Measurements from ENCODE around the gene TPRA1.

The TPRA1 gene

GRCh38 chr3:127545216-127545615 lies 45.3 kb downstream of the TPRA1 start:
- no peak overlapping the region for H3K4me3 ChIP-seq (ENCODE audit: low read length)
- no peak for TF ChIP-seq CTCF (conservative IDR thresholded peaks at IDR 0.05; ENCODE audit: low read length)
- DNase-seq (ENCODE audit: low read depth): no peak

GRCh38 chr3:127544803-127545201 lies 45.7 kb downstream of the TPRA1 start:
- H3K4me3 ChIP-seq (ENCODE audit: low read length): no peak overlapping the region
- DNase-seq (ENCODE audit: low read depth): no peak
- TF ChIP-seq CTCF (conservative IDR thresholded peaks at IDR 0.05; ENCODE audit: low read length): no peak

- no peak overlapping the region for H3K4me3 ChIP-seq (ENCODE audit: low read length)
- DNase-seq (ENCODE audit: low read depth): peak; percentile 57
- peak; percentile 74 for TF ChIP-seq CTCF (conservative IDR thresholded peaks at IDR 0.05; ENCODE audit: low read length)
Observed at GRCh38 chr3:127544192-127544802, 46.2 kb downstream of the TPRA1 start.

GRCh38 chr3:127543441-127543840 lies 47.1 kb downstream of the TPRA1 start:
- no peak for TF ChIP-seq CTCF (conservative IDR thresholded peaks at IDR 0.05; ENCODE audit: low read length)
- H3K4me3 ChIP-seq (ENCODE audit: low read length): no peak overlapping the region
- DNase-seq (ENCODE audit: low read depth): no peak

- H3K4me3 ChIP-seq (ENCODE audit: low read length): no peak overlapping the region
- TF ChIP-seq CTCF (conservative IDR thresholded peaks at IDR 0.05; ENCODE audit: low read length): no peak
- no peak for DNase-seq (ENCODE audit: low read depth)
Observed at GRCh38 chr3:127542441-127542952, 48.0 kb downstream of the TPRA1 start.

DNA sequence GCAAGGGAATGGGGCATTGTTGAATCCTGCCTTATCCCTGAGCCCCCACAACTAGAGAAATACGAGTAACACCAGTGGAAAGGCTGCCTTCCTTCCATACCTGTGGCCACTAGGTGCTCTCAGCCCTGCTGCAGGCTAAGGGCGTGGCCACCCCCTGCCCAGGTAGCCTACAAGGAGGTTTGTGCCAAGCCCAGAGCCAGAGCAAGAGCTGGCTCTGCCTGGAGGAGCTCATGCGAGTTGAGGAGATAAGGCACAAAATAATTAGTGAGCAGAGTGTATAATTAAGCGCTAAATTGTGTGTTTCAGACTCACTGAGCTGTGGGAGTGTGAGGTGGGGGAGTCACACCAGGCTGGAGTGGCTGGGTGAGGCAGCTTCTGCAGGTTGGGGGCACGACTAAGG lies 49.2 kb downstream of the TPRA1 start:
- DNase-seq (ENCODE audit: low read depth): no peak
- H3K4me3 ChIP-seq (ENCODE audit: low read length): no peak overlapping the region
- TF ChIP-seq CTCF (conservative IDR thresholded peaks at IDR 0.05; ENCODE audit: low read length): no peak

GRCh38 chr3:127539366-127540060 lies 51.0 kb downstream of the TPRA1 start:
- no peak for DNase-seq (ENCODE audit: low read depth)
- no peak overlapping the region for H3K4me3 ChIP-seq (ENCODE audit: low read length)
- no peak for TF ChIP-seq CTCF (conservative IDR thresholded peaks at IDR 0.05; ENCODE audit: low read length)
